Myocyte (in vitro differentiated cells): ENCODE results near the gene SAFB2. TPM values are rescaled to one million over a fixed set of nuclear protein-coding genes. Genes with fewer than 3 reads are reported as not detected.
A peak's percentile ranks its signal among the peaks of the same experiment; 100 is the strongest.

Experiments
- DNase-seq: peaks from one replicate; pipeline ENCODE4 v3.0.0-alpha.2; 2012; ENCODE audit warnings: low read depth
- total RNA-seq: library from RNA; depleted of rRNA; stranded (reverse); fragments of >200 nt; gene quantifications from 2 replicates; pipeline ENCODE4 v1.2.3, GENCODE V29; 2014

SAFB2 gene
- total RNA-seq, 1 donor from 2014 or later: 30.8 TPM

DNA sequence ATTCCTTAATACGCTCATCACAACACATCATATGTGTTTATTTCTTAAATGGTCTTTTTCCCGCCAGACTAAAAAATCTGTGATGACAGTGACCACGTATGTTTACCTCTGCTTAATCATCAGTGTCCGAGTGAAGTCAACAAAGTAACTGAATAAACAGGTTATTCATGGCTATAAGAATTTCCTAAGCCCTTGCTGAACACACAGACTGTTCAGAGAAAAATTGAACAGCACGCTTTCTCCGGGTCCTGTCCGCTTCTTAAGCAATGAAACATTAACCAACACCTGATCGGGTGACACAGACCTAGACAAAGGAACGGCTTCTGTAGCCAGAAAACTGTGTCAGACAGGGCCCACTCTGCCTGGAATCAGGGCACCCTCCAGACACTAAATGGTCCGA lies 14.3 kb downstream of the SAFB2 start:
- DNase-seq: peak; percentile 4

DNA sequence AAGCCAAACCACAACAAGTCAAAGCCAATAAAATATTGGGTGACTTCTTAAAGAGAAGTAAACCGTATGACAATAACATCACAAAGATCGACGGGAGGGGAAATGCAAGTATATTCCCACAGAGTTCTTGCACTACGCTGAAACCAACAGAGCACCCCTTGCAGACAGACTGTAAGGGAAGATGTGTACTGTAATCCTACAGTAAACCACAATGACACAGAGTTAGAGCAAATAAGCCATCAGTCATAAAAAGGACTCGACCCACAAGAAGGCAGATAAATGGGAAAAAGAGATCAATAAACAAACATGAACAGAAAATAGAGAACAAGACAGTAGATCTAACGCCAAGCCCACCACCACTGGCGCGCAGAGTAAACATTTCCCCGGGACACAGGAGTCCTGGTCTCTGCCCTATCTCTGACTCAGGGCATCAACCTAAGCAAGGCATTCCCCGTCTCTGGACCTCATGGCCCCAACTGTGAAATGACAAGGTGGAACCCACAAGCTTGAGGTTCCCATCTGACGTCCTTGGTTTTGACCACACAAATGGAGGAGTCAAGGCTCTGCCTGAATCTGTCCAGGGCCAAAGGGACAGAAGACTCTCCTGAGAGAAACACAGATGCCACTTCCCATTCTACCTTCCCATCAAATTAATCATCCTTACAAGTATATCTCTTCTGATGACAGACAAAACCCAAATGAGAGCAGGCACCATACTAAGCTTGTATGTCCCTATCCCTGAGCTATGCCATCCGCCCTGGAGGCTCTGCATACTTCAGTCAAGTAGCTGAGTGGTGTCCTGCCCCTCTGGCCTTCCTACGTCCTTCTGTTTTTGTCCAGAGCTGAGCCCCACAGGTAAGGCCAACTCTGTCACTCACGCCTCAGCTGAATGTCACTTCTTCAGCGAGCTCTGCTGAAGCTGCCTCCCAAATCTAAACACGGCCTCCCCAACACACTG lies 15.0 kb downstream of the SAFB2 start:
- DNase-seq: peak; percentile 91

DNA sequence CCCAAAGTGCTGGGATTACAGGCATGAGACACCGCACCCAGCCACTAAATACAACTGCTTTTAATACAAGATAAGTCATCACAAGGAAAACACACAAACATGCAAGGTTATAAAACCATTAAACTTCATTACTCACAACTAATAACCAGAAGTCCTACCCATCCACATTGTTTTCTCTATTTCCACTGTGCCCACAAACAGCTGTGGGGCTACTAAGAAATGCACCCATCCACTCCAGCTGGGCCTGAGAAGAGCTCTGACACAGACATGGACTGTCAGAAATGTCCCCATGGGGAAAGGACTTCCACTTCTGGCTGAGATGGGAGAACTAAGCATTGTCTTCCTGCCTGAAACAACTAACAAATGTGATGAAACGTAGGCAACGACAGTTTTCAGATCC lies 17.2 kb downstream of the SAFB2 start:
- peak; percentile 96 for DNase-seq

DNA sequence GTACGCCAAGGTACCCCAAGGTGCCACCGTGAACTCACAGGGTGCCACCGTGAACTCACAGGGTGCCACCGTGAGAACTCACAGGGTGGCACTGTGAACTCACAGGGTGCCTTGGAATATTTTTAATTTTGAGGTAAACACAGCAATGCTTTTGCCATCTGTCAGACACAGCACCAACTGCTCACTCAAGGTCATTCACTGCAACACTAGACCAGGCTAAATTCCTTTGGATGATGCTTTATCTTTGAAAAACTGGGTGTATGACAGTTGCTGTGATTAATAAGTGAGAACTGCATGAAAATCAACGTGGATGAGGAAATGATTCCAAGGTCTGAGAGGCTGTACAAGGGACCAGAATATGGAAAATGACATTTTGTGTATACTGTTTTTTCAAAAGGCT lies 18.9 kb downstream of the SAFB2 start:
- DNase-seq: peak; percentile 68

DNA sequence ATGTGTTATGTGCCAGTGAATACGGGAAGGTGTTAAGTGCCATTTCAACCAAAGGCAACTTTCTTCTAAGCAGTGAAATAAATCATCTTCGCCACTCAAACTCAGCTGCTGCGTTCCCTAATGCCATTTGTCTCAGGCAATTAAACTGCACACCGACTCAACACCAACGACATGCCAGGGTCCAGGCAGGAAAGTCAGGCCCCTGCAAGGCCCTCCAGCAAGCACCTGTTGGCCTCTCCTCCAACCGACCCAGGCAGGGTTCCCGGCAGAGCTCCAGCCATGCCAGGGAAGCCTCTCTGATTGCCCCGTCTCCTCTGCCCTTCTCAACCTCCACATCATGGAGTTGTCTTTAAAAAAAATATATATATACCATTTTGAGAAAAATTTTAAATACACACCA lies 21.8 kb downstream of the SAFB2 start:
- DNase-seq: peak; percentile 78

DNA sequence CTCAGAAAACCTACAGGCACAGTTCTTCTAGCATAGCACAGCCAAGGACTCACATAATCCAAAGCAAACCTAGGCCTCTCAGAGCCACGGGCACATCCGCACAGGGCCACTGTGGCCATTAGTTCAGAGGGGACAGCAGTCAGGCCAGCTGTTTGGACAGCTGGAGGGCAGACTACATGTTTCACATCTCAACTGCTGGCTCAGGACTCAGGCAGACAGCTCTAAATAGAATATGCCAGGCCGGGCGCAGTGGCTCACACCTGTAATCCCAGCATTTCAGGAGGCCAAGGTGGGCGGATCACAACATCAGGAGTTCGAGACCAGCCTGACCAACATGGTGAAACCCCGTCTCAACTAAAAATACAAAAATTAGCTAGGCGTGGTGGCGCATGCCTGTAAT lies 26.8 kb downstream of the SAFB2 start:
- DNase-seq: no peak

DNA sequence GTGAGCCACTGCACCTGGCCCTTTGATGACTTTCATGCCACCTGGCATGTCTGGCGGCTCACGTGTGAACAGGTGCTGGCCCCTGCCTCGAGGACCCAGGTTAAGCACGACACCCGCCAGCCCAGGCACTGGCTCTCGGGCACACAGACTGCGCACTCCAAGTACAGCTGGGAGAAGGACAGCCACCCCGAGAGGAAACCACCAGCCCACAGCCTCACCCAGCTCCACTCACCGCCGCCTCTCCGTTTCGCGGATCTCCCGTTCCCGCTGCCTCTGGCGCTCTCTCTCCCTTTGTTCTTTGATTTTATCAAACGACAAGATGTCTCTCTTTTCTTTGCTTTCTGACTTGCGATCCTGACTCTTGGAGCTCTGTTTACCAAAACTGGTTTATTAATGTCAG lies 27.4 kb downstream of the SAFB2 start:
- DNase-seq: no peak

DNA sequence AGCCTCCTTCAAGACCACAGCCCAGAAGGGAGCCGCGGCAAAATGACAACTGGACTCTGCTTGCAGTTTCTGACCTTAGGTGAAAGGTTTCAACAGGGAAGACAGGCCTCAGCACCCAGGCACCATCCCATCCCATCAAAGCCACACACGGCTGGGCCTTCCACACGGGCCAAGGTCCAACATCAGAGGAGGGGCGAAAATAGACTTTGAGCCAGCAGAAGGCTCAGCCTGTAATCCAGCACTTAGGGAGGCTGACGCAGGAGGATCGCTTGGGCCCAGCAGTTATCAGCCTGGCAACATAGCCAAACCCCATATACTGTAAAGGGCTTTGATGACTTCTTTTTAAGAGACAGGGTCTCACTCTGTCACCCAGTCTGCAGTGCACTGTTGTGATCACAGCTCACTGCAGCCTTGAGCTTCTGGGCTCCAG lies 28.0 kb downstream of the SAFB2 start:
- no peak for DNase-seq

DNA sequence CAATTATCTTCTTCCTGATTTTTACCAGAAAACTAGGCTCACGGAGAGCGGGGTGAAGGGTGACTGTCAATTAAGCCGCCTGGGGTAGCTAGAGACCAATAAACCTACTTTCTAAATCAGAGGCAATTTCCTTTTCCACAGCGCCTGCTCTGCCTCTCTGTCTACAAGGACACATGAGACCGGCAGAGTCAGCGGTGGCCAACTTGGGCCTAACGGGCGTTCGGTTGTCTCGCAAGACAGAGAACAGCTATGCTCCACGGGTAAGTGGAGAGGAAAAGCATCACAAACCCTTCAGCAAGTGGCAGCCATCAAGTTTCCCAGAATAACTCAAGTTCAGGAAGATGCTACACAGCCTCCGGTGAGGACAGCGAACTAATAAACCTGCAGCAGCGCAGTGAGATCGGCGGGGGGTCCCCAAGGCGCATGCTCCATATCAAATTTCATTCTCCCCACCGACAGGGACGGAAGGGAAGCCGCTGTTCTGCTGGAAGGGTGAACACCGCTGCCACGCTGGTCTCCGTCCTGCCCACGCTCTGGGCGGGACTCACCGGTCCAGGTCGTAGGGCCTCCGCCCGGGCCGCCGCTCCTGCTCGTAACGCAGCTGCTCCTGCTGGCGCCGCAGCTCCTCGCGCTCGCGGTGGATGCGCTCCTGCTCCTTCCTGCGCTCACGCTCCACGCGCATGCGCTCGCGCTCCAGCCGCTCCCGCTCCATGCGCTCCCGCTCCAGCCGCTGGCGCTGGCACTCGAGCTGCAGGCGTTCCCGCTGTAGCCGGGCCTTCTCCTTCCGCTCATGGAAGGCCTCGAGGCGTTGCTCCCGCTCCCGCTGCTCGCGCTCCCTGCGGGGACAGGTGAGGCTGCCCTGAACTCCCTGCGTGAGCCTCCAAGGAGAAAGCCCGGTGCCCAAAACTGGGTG lies 29.0 kb downstream of the SAFB2 start:
- DNase-seq: no peak

DNA sequence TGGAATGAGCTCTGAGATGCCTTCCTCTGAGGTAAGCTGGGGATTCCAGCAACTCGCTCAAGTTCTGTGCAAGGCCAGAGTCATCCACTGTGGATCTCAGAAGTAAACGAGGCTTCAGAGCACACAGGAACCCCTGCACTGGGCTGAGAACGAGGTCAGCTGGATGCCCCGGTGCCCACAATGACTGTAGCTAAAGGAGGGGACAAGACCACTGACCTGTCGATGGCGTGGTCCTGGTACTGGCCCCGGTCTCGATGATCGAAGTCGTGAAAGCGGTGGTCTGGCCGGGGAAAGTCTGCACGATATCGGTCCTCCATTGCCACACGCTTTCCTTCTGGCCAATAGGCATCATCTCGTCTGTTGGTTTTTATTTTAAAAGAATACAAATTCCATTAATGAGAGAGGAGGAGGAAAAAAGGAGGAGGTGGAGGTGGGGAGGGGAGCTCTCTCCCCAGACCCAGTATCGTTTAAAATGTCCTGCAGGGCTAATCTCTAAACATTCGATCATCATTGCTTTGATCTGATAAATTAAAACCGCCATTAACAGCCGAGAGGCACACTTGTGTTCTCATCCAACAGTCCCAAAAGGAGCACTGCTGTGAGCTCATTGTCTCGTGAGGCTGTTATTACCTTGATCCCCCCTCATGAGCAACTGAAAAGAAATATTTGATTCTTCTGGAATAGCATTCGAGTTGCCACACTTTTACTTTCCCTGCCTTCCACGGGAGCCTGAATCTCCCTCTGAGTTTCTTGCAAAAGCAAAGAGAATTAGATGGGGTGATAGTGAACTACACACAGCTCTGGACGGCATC lies 29.8 kb downstream of the SAFB2 start:
- DNase-seq: no peak

DNA sequence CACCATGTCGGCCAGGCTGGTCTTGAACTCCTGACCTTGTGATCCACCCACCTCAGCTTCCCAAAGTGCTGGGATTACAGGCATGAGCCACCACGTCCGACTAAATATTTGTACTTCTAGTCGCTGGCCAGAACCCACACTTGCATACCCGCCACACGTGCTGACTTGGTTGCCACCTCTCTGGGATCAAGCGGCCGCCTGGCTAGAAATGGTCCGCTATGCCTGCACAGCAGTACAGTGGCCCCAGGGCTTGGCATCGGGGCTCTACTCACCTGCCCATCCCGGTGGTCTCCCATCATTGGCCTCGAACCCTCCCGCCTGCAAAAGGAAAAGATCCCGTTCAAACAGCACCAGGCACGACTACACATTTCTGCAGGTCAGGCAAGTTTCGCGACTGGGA lies 31.1 kb downstream of the SAFB2 start:
- DNase-seq: no peak

DNA sequence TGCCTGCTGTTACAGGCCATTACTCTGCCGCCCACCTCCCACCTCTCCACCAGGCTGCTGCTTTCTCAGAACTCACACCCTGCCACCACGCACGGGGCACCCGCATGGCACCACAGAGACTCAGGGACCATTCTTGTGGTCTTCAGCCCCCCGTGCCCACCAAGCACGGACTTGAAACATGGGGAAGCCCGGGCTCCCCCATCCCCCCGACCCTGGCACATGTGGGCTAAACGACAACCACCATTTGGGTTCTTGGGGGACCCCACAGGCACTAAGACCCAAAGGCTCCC lies 31.8 kb downstream of the SAFB2 start:
- DNase-seq: no peak

DNA sequence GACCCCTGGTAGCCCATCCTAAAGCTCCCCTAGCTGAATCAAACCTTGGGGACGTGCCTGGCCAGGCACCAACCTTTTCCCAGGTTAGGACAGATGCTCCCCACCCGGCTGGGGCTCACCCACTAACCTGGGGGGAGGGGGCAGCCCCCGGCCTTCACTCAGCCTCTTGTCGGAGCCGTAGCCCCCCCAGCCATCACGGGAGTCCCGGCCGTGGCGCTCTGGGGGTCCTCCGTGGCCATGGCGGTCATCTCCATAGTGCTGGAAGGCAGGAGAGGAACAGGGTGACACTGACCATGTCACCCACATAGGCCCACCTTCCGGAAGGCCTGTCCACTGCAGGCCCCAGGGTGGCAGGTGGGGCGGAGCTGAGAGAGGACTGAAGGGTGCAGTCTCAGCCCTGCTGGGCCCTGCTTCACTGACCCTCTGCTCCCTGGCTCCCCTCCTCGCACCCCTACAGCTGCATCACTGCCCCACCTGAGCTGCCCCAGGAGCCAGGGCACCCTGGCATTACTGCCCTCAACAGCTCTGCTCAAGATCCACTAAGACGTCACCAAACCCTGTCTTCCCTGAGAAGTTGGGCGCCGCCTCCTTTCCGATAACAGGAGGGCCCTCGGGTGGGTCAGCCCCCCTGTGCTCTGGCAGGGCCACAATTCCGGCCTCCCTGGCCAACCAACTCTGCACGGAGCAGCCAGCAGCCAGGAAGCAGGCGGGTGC lies 32.3 kb downstream of the SAFB2 start:
- DNase-seq: no peak

DNA sequence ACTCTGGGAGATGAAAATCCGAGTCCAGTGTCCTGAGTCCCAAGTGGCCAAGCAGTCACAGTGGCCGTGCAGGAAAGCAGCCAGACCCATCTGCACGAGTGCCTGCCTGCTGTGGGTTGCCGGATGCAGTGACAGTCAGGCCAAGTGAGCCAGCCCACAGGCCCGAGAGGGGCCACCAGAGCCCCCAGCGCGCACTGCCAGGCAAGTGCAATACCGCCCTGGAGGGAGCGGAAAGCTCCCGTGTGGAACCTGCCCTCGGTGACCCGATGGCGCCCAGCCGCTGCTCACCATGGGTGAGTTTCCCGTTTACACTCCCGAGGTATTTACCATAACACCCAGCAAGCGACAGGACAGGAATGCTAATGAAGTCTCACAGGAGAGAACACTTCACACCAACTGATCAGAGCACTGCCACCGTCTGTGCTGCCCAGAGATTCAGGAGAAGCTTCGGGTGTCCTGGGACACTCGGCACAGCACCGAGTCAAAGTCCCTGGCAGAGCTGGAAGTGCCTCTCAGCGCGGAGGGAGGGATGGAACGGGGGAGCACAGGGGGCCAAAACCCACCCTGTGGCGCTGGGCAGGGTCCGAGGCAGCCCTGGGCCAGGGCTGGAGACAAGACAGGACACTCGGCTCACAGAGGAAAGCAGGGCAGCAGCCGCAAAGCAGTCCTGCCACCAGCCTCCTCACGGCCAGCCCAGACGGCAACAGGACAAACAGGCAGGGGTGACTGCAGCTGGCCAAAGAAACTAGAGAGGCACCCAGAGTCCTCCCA lies 33.5 kb downstream of the SAFB2 start:
- DNase-seq: no peak

DNA sequence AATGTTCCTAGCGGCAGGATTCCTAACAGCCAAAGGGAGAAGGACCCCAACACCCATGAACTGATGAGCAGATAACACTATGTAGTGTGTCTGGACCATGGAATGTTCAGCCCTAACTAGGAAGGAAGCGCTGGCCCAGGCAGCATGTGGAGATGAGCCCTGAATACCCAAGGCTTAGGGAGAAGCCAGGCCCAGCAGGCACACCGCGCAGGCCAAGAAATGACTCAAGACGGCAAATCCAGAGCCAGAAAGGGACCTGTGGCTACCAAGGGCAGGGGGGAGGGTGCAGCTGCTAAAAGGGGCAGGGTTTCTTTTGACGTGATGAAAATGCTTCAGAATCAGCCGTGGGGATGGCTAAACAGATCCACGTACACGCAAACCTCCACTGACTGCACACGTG lies 34.1 kb downstream of the SAFB2 start:
- peak; percentile 45 for DNase-seq

DNA sequence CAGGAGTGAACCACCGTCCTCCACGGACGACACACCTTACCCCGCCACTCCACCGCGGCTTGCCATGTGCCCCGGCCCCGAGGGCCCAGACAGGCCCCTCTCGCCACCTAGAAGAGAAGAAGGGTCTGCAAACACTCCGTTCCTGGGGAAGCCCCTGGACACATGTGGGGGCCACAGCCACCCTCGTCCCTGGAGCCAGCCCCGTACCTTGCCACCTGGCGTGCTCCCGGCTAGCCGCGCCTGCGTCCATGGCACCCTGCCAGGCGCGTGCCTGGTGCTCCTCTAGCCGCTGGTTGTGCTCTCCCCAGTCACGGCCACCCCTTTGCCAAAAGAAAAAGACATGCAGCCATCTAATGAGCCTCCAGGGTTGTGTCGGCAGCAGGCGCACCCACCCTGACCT lies 34.9 kb downstream of the SAFB2 start:
- DNase-seq: no peak

DNA sequence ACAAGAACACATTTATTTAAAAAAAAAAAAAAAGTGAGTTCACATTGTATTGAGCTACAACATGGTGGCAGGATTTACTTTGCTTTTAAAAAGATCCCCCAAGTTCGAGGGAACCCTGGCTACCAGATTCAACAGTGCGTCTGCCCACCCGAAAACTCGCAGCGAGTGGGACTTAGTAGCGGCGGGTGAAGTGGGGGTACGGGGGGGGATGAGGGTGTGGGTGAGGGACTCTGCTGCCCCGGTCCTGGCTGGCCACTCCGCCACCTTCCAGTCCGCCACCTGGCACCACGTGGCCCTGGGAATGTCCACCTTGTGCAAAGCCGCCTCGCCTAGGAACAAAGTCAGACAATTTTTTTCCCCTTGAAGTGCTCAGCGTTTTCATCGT lies 35.5 kb downstream of the SAFB2 start:
- no peak for DNase-seq

DNA sequence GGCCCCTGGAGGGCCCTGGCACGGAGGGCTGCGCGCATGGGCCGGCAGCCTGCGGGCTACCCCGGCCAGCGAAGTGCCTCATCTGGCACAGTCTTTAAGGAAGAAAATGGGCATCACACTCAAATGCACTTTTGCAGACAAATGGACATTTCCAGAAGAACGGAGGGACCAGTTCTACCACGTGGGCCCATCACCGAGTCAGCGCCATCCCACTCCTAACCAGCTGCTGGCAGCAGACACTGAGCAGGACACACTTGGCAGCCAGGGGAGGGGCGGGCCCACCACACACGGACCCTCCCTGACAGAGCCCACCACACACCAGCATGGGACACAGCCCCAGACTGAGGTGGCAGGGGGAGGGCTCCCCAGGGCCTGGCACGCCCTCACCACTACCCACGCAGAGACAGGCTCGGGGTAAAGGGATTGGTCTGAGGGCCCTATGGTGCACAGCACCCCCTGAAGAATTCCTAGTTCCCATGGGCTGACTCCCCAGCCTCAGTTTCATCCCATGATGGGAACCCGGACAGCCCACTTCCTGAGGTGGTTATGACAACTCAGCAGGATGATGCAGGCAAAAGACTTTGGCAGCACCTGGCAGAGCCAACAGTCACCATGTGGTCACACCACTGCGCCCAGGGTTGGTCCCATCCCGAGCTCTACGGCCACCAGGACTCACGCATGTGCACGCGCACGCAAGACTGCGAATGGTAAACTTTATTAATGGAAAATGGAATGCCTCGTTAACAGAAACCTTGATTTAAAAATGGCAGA lies 36.1 kb downstream of the SAFB2 start:
- peak; percentile 15 for DNase-seq
